Limb (tissue), 2 donors: ENCODE measurements around the gene LILRA5.
"Not testable (repeated sequence)": the region's sequence is repeated elsewhere in the genome, so short reads cannot be mapped to it uniquely, and the experiment has no call there.

Experiments
- DNase-seq, 2 donors: peaks; one replicate each; pipeline ENCODE4 v3.0.0-alpha.2; 2016; ENCODE audit errors: extremely low spot score in 2 of 2

Gene LILRA5

DNA sequence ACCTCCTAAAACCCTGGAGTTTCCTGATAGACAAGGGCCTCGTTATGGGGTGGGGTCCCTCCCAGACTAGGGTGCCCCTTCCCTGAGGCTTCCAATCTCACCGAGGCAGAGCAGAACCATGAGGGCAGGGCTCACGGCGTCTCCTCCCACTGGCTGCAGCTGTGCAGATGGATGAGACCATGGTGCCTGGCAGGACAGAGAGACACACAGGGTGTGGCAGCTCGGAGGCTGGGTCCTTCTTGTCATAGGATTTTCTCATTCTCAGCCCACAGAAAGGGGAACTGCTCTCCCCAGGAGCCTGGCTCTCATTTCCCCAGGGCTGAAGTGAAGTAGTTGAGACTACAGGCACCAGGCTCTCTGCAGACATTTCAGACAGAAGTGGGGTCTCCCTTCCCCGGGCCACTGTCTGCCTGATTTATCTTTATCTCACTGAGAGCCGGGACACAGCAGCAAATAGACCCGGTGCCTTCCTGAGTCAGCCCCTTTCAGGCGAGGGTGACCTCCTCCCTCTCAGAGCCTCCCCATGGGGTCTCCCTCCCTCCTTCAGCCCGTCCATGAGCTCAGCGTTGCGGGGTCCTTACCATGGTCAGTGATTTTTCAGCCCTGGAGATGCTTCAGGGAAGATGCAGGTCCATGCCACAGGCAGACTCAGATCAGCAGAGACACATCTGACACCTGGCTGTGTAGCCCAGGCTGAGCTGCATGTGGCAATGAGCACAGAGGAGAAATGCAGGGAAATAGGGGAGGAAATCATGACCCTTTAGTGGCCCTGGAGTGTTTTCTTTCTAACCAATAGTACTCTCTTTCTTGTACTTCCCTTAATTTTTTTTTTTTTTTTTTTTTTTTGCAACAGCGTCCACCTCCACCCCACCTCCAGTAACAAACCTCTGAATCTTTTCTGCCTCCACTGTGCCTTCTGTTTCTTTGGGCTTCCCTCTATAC lies at the start of gene LILRA5:
Gene LILRA5, minus strand, starts transcription at position 731 of the 942 bp plus-strand sequence. Its CDS starts 147 bp downstream, at position 584.
- DNase-seq: no peak

DNA sequence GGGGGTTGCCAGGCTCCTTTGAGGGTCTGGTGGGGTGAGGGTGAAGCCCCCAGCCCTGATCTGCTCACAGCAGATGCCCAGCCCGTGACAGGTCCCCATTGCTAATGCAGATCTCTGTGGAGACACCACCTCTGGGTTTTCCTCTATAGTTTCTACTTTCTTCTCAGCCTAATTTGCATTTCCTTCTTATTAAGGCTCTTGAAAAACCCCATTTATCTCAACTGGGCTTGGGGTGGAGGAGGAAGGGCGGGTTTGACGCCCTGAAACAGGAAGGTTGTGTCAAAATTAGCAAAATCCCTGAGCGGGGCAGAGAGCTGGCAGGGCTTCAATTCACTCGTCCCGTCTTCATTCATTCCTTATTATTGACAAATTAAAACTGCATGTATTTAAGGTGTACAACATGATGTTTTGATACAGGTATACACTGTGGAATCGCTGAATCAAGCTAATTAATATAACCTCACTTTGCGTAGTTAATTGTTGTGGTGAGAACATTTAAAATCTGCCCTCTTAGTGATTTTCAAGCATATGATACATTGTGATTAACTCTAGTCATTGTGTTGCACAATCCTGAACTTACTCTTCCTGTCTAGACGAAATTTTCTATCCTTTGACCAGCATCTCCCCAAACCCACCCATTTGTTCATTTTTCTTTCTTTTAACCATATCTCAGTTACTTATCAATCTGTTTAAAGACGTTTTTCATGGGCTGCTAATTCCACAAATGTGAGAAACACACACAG lies 48.9 kb upstream of the LILRA5 start:
- DNase-seq: not testable (repeated sequence)

- DNase-seq: not testable (repeated sequence)
Observed at GRCh38 chr19:54359149-54359820, 46.3 kb upstream of the LILRA5 start.

DNA sequence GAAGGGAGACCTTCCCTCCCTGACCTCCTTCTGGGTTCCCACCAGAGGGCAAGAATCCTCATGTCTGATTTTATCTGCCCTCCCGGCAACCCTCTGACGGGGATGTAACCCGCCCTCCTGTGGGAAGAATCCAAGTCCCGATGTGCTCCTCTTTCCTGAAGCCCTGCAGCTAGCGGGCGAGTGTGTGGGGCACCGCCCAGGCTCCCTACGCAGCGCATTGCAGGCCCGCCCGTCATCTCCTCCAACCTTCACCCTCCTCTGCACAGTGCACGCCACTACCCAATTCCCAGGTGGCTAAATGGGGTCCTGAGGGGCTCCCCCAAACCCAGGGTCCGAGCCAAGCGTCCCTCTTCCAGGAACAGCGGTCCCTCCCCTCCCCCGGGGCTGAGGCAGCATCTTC lies 44.4 kb upstream of the LILRA5 start:
- DNase-seq: no peak

GRCh38 chr19:54356444-54357056 lies 43.6 kb upstream of the LILRA5 start:
- no peak for DNase-seq

- DNase-seq: no peak
Observed at GRCh38 chr19:54355675-54356074, 42.7 kb upstream of the LILRA5 start.

DNA sequence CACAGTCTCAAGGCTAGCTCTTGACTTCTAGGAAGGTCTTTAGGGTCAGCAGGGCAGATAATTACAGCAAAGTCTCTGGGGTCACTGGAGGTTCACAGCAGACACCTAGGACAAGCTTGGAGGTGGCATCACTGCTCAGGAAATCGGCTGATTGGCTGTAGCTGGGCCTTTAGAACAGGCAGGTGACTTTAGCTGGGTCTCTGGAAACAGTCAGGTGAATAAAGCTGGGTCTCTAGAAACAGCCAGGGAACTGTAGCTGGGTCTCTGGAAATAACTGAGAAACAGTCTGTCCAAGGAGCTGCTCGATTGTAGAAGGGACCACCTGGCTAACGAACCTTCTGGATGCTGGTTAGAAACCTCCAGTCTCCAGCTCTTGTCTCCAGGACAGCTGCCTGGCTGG lies 41.8 kb upstream of the LILRA5 start:
- no peak for DNase-seq

DNA sequence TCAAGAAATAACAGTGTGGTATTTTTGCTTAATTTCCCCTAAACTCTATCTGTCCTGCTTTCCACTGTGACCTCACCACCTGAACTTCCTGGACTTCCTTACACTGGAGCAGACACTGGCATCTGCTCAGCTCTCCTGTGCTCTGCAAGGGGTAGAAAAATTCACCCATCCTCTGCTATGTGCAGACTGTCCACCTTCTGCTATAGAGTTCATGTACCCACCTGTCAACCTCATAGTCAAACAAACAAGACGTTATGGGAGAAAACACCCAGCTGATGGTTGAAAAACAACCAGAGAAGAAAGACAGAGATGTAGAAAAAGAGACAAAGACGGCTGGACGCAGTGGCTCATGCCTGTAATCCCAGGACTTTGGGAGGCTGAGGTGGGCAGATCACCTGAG lies 39.6 kb upstream of the LILRA5 start:
- no peak for DNase-seq

- DNase-seq: no peak
Observed at GRCh38 chr19:54352041-54352440, 39.1 kb upstream of the LILRA5 start.

DNA sequence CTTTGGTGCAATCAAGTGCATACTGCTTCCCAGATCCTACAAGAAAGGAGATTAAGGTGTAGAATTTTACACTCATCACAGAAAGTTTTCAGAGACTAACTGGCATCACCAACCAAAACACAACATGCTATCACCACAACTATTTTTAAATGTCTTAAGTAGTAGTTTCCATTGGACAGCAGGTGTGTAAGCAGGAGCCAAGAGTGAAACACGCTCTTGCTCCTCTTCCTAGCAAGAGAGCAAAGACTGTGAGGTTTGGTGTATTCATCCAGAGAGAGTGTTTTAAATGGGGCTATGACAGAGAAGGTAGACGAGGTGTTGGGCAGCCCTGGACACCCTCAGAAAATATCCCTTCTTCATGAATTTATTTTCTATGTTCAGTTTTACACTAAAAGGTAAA lies 38.5 kb upstream of the LILRA5 start:
- no peak for DNase-seq

DNA sequence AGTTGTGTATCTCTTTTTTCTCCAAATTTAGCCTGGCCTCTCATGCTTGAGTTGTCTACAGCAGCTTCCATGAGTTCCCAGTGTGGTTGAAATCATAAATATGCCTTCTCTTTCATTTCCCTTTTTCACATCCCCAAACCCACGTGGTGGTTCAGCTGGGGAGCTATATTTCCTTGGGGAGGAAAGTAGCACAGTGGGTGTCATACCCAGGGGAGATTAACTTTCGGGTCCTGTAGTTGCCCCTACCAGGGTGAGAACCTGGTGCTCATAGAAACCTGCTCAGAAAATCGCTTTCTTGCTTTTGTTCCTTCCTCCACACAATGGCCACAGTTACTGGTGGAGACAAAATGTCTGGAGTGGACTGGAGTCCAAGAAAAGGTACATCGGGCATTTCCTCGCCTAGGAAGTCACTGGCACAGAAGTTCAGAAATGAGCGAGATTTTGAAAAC lies 33.0 kb upstream of the LILRA5 start:
- DNase-seq: no peak

GRCh38 chr19:54343868-54344267 lies 30.9 kb upstream of the LILRA5 start:
- no peak for DNase-seq

GRCh38 chr19:54341295-54341694 lies 28.3 kb upstream of the LILRA5 start:
- DNase-seq: no peak

GRCh38 chr19:54339646-54340358 lies 26.8 kb upstream of the LILRA5 start:
- no peak for DNase-seq

DNA sequence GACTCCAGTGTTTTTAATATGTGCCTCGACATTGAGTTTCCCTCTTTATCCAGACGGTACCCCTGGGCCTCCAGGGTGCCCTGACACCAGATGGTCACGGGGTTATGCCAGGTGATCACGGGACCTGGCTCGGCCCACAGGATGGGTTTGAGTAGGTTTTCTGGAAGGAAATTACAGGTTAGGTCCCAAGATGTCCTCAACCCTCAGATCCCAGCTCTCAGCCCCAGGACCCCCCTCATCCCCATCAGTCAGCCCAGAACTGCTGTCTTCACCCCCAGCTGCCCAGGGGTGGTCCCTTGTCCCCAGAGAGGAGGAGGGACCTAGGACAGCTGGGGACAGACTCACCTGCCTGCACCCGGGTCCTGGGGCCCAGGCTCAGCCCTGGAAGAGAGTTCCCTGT lies 25.6 kb upstream of the LILRA5 start:
- no peak for DNase-seq

DNA sequence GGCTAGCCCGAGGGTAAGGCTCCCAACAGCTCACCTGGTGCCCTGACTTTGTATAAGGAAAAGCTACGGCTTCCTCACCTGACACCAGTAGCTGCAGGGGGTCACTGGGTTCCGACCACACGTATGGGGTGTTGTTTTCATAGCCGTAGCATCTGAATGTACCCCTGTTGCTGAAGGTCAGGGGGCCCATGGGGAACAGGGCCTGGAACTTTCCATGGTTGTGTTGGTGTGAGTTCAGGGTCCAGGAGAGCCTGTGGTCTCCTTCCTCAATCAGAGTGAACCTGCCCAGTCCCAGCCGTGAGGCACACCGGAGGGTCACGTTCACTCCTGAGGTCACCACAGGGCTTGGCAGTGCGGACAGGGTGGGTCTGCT lies 24.9 kb upstream of the LILRA5 start:
- DNase-seq: no peak

DNA sequence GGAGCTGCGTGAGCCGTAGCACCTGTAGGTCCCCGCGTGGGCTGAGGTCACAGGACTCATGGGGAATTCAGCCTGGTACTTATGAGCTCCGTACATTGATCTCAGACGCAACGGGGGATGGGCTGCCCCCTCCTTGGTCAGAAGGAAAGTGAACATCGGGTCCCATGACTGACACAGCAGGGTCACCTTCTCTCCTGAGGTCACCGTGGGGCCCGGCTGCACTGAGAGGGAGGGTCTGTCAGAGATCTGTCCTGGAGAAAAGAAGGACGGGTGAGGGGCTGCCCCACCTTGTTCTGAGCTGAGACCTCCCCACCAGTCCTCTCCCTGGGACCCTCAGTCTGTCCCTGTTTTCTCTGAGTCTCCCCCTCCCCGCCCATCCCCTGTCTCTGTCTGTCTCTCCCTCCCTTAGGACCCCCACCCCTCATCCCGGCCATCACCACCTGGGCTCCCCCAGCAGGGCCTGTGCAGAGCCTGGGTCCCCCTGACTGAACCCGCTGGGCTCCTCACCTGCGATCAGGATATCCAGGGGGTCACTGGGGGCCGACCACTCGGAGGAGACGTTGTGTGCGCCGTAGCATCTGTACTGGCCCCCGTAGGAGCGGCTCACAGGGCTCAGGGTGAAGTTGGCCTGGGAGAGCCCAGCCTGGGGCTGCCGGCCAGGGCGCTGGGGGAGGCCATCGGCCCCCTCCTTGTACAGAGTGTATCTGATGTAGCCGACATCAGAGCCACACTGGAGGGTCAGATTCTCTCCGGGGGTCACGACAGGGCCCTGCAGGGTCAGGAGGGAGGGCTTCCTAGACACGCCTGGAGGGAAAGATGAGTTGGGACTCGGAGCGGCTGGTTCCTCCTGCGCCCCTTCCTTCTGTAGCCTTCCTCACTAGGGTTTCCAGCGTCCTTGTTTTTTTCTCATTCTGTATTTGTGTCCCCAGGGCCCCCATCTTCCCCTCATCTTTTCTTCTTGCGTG lies 24.2 kb upstream of the LILRA5 start:
- no peak for DNase-seq

DNA sequence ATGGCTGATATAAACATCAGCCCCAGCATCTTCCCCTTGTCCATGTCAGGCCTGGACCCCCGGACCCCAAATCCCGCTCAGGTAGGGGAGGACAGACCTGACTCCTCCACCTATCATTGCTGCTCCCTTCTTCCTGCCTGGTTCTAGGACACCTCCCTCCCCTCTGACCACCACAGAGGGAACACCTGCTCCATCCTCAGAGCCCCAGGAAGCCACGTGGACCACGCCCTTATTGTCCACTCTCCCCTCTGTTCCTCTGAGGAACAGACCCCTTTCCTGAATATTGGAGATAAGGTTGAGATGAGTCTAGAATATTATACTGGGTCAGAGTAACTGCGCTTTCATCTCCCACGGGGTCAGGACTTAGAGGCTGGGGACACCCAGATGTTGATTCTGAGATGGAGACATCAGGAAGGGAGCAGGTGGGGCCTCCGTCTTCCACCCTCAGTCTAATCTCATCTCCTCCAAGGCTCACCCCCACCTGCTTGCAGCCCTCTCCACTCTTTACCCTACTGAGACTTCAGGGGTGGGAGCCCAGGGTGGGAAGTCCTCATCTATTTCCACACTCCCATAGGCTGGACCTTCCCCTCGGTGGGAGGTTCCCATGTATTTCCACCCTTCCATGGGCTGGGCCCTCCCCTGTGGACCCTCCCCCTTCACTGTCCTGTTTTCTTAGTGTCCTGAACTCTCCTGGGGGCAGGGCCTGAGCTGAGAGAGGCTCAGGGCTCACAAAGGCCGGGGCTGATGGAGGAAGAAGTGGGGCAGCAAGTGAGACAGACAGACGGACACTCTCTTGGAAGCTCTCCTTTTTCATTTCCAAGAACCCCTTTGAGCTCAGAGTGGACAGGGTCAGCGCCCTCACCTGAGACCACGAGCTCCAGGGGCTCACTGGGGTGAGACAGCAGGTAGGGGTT lies 23.3 kb upstream of the LILRA5 start:
- no peak for DNase-seq

DNA sequence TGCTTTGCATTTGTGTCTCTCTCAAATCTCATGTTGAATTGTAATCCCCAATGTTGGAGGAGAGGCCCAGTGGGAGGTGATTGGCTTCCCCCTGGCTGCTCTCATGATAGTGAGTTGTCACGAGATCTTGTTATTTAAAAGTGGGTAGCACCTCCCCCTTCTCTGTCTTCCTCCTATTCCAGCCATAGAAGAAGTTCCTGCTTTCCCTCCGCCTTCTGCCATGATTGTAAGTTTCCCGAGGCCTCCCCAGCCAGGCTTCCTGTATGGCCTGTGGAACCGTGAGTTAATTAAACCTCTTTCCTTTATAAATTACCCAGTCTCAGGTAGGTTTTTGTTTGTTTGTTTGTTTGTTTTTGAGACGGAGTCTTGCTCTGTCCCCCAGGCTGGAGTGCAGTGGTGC lies 22.2 kb upstream of the LILRA5 start:
- DNase-seq: no peak
